ENCODE data around the gene ZNF350.

GRCh38 chr19:51986309-51987291 lies at the start of gene ZNF350:
- TF ChIP-seq CTCF (conservative IDR thresholded peaks at IDR 0.05 in 1 of 2, IDR thresholded peaks at IDR 0.05 in 1 of 2; ENCODE audit: low read depth in 1 of 2, low read length in 2 of 2) (no peak), EZH2 (IDR thresholded peaks at IDR 0.05; ENCODE audit: low read length, missing control alignments) (no peak)

Data from fibroblast of lung (primary cell).